ENCODE measurements around the gene BGLAP.

GRCh38 chr1:156238248-156238647 lies 3.7 kb upstream of the BGLAP start:
- no peak for TF ChIP-seq CTCF (conservative IDR thresholded peaks at IDR 0.05; ENCODE audit: low read length)
- no peak for TF ChIP-seq EZH2phosphoT487 (IDR thresholded peaks at IDR 0.05; ENCODE audit: borderline replicate concordance)

Data from Loucy (cell line).